Bronchial epithelial cell (primary cell): ENCODE data around the gene IGF1R. TPM values are rescaled to one million over a fixed set of nuclear protein-coding genes. Genes with fewer than 3 reads are reported as not detected.

Source experiments
- DNase-seq: peaks from one replicate; pipeline ENCODE4 v3.0.0-alpha.2; 2010; ENCODE audit warnings: low read depth
- FAIRE-seq: peaks from 2 replicates; lab custom pipeline; 2011; peaks lifted over from hg19 to GRCh38; lab: Jason Lieb, UNC
- H3K27me3 ChIP-seq: 2 replicates; pipeline ENCODE4 v1.5.1; 2011; ENCODE audit warnings: low read length; ENCODE audit not compliant: control insufficient read depth, insufficient read depth
- H3K36me3 ChIP-seq: 2 replicates; pipeline ENCODE4 v1.5.1; 2011; ENCODE audit warnings: low read length; ENCODE audit not compliant: control insufficient read depth, insufficient read depth
- H3K4me3 ChIP-seq: 2 replicates; pipeline ENCODE4 v1.5.1; 2011; ENCODE audit warnings: mild to moderate bottlenecking, low read depth, low read length, control low read depth
- total RNA-seq: library from RNA; depleted of rRNA; stranded (reverse); fragments of >200 nt; gene quantifications from 2 replicates; pipeline ENCODE4 v1.2.1, GENCODE V29; 2014
- TF ChIP-seq, protein P1 (sequence below): IDR thresholded peaks from 2 replicates; pipeline ENCODE4 v1.5.1; 2011; ENCODE audit warnings: mild to moderate bottlenecking, moderate library complexity, low read length, control low read depth, inconsistent platforms; ENCODE audit not compliant: insufficient read depth, severe bottlenecking

The IGF1R gene
- total RNA-seq, 1 donor from 2014 or later = 39.5 TPM

DNA sequence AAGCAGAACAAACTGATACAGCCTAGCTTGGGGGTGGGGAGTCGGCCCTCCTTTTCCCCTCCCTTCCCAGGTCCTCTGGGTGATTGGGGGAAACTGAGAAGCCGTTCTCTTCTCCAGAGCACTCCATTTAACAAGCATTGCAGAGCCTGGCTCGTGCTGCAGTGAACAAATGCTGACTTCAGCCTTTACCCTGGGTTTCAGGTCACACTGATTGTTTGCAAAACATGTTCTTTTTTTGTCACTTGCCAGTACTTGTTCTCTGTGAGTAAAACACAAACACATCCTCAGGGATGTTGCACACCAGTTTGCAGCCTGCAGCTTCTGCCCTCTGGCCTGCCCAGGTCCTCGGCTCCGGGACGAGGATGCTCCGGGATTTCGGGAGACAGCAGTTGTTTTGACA, 226.4 kb downstream of the IGF1R start:
- Histone ChIP-seq H3K27me3 (no peaks in the 10 kb centered on the region), H3K4me3 (no peak overlapping the region), H3K36me3 (no peaks in the 10 kb centered on the region)
- TF ChIP-seq, protein P1, sequence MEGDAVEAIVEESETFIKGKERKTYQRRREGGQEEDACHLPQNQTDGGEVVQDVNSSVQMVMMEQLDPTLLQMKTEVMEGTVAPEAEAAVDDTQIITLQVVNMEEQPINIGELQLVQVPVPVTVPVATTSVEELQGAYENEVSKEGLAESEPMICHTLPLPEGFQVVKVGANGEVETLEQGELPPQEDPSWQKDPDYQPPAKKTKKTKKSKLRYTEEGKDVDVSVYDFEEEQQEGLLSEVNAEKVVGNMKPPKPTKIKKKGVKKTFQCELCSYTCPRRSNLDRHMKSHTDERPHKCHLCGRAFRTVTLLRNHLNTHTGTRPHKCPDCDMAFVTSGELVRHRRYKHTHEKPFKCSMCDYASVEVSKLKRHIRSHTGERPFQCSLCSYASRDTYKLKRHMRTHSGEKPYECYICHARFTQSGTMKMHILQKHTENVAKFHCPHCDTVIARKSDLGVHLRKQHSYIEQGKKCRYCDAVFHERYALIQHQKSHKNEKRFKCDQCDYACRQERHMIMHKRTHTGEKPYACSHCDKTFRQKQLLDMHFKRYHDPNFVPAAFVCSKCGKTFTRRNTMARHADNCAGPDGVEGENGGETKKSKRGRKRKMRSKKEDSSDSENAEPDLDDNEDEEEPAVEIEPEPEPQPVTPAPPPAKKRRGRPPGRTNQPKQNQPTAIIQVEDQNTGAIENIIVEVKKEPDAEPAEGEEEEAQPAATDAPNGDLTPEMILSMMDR = no peak
- FAIRE-seq = no peak
- DNase-seq = peak; percentile 86

DNA sequence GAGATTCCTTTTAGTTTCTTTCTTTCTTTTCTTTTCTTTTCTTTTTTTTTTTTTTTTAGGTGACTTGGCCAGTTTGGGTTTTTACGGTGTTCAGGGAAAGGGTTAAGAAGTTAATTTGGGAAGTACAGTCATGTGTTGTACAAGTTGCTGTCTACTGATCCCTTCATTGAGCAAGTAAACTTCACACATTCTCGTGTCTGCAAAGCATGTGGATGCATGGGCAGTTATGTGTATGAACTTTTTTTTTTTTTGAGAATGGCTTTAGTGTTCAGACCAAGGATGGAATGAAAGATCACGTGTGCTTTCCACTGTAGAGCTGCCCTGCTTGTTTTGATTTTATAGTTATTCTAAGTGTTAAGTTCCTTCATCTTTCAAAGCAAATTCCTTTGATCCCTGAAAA, 227.0 kb downstream of the IGF1R start:
- H3K4me3 ChIP-seq = no peak overlapping the region
- TF ChIP-seq, protein P1 = no peak
- DNase-seq (no peak), FAIRE-seq (no peak)
- no peaks in the 10 kb centered on the region for H3K27me3 ChIP-seq
- H3K36me3 ChIP-seq = no peaks in the 10 kb centered on the region

DNA sequence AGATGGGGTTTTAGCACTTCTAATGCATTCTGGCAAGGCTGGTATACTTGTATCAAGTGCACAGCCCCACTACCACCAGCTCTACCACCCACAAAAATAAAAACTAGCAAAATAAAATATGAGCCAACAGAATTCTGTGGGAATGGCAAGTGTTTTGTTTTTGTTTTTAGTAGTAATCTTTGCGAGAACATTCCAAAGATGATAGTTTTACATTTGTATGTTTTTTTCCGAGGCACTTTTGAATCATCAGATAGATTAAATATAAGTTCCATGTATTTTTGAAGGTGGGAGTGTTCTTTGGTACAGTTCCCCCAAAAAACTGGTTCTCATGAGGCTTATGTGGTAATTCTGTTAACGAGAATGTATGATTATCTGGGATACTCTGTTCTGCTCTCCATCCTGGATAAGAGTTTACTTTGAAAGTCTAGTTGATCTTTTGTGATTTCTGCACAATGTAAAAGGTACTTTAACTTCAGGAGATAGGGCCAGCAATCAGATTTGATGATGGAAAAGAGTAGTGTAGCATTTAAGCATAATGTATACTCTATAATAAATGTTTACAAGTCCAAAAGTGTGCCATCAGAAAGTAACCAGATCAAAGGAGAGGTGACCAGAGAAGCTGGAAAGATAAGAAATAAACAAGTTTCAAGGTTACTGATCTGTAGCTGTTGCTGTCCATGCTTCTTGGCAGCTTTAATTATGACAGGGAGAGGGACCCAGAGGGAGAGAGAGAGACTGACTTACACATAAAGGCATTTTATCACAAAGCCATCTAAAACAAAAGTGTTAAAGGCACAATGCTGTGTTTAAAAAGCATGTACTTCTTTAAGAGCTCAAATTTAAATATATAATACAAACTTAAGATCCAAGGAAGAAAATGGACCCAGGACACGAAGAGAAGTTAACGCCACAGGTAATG, 228.4 kb downstream of the IGF1R start:
- Histone ChIP-seq H3K4me3 (no peak overlapping the region), H3K36me3 (no peaks in the 10 kb centered on the region), H3K27me3 (no peaks in the 10 kb centered on the region)
- FAIRE-seq = no peak
- TF ChIP-seq, protein P1 = no peak
- DNase-seq = no peak

DNA sequence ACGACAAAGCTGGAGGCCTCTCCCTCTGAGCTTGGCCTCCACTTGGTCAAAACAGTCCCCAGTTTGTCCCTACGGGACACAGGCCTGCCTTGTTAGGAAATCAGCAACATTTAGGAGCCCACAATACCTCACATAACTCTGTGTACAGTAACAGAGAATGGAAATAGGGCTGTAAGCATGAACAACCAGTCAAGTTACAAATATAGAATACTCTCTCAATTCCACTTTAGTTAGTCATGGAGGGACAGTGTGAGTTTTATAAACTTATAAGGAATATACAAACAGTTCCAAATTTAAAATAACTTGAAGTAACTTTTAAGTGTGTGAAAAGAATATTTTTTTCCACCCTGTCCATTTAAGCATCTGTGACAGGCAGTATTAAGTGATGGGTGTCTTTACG, 229.8 kb downstream of the IGF1R start:
- H3K4me3 ChIP-seq = no peak overlapping the region
- H3K27me3 ChIP-seq = no peaks in the 10 kb centered on the region
- TF ChIP-seq, protein P1 = no peak
- no peaks in the 10 kb centered on the region for H3K36me3 ChIP-seq
- FAIRE-seq (no peak), DNase-seq (no peak)

DNA sequence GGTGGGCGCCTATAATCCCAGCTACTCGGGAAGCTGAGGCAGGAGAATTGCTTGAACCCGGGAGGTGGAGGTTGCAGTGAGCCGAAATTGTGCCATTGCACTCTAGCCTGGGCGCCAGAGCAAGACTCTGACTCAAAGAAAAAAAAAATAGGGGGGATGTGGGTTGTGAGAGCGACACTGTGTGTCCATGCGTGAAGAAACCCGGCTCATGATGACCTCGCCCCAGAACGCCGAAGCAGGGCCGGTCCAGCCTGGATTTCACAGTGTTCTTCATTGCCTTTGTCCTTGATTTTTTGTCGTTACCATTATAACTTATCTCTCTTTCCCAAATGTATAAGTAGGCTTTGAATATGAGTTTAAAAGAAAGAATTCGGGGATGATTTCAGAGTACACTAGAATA, 230.5 kb downstream of the IGF1R start:
- H3K36me3 ChIP-seq = no peaks in the 10 kb centered on the region
- no peaks in the 10 kb centered on the region for H3K27me3 ChIP-seq
- DNase-seq (no peak), FAIRE-seq (no peak)
- TF ChIP-seq, protein P1 = no peak
- no peak overlapping the region for H3K4me3 ChIP-seq
